Stimulated activated CD4-positive, alpha-beta T cell treated with anti-CD3 and anti-CD28 coated beads, Interleukin-2, amount 100 ng/mL, for 48 hours (primary cell): ENCODE measurements around the gene PDHA1.
A peak's percentile ranks its signal among the peaks of the same experiment; 100 is the strongest.

Experiments
- DNase-seq, 2 donors: peaks; one replicate each; pipeline ENCODE4 v3.0.0-alpha.2; 2020

Gene PDHA1

DNA sequence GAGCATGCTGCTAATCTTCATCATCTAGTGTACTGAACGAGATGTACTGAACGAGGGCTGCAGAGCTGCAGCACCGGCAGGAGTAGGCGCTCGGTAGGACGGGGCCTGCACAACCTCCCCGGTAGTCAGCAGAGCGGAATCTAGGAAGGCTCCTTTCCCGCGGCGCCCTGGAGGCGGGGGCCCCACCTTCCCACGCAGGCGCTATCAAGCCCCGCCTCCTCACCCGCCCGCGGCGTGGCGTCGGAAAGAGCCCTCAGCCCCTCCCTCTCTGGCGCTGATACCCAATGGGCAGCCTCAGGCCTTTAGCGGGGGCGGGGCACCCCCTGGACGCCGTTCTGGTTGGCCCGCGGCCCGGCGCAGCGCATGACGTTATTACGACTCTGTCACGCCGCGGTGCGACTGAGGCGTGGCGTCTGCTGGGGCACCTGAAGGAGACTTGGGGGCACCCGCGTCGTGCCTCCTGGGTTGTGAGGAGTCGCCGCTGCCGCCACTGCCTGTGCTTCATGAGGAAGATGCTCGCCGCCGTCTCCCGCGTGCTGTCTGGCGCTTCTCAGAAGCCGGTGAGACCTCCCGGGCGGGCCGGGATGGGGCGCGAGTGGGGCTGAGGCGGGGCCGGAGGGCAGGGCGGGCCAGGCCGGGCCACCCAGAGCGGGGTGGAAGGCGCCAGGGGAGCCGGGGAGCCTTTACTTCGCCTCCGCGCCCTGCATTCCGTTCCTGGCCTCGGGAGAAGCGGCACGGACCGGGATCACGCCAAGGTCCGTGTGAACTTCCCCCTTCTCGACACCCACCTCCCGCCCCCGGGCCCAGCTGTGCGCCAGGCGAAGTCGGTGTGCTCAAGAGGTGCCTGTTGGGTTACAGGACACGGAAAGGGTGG lies at the start of gene PDHA1:
TSS of gene PDHA1 (plus strand) at position 393 of the 874 bp plus-strand sequence. CDS start at position 504, 111 bp downstream.
- peak; percentile 75 to 78 for DNase-seq

DNA sequence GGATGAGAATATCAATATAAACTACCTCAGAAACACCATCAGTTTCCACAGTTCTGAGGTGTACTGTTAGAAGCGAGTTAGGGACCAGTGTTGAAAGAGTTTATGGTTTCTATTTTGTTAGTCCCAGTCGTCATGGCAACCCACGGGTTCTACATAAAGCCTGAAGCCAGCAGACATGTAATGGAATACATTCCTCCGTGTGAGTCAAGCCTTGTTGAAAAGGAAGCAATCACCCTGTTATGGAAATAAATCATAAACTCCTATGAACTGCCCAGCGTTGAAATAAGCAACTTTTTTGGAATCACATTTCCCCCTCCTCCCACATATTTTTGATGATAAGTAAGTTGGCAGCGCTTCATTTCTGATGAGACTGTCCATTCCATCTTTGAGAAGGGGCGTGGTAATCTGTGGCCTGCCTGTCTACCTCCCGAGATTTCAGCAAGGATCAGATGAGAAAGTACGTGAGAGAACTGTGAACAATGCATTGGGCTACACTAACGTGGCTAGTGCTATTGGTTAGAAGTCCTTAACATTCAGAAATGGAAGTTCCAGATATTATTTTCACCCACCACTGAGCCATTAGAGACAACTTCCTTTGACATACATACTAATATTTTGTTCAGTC lies 40.4 kb upstream of the PDHA1 start:
- no peak for DNase-seq

DNA sequence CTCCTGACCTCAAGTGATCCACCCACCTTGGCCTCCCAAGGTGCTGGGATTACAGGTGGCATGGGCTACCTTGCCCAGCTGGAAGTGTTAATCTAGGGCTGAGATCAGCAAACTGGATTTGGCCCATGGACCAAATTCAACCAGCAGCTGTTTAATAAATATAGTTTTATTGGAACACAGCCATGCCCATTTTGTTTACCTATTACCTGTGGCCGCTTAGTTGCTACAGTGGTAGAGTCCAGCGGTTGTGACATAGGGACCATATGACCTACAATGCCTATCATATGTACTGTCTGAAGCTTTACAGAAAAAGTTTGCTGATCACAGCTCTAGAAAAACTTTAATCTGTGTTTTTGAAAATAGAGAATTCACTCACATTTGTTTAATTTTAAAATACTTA lies 17.2 kb upstream of the PDHA1 start:
- no peak for DNase-seq

DNA sequence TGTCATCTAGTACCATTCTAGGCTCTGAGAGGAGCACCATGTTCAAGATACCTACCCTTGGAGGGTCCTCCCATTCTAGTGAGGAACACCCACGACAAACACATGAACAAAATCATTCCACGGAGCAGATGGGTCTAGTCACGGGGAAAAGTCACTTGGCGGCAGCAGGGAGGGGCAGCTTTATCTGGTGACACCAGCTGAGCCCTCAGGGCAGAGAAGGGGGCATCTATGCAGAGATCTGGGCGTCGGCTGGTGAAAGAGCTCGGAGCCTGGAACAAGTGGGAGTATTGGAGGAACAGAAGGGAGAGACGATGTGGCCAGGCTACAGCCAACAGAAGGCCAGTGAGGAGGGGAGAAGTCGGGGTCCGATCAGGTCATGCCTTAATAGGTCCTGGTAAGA lies 11.9 kb upstream of the PDHA1 start:
- no peak for DNase-seq

DNA sequence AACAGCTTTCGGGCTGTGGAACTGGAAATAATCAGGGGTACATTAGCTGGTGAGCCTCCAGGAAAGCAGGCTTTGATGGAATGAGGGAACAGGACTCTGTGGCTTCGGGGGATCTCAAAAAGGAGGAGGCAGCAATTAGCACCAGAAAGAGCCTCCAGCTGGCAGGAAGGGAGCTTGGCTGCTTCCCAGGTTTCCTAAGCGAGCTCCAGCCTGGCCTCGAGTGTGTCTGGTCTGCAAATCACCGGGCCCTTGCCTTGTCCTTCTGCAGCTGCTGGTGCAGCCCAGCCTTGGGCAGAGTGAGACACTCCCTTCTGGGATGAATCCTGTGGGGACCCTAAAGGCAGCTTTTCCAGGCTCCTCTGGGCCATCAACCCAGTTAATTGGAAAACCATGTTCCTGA lies 10.7 kb upstream of the PDHA1 start:
- no peak for DNase-seq

DNA sequence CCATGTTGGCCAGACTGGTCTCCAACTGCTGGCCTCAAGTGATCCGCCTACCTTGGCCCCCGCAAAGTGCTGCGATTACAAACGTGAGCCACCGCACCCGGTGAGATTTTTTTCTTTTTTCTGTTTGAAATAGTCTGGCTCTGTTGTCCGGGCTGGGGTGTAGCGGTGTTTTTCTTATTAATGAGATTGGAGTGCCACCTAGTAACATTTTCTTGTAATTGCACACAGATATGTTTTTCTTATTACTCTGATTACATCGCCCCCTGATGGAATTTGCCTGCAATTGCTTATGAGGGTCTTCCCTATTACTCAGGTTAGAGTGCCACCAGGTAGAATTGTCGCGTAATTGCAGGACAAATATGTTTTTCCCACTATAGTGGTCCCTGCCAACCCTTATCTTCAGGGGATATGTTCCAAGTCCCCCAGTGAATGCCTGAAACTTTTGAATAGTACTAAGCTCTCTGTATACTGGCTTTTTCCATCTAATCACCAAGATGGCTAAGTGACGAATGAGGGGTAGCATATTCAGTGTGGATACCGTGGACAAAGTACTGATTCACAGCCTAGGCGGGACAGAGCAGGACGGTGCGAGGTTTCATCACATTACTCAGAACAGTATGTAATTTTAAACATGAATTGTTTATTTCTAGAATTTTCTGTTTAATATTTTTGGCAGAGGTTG lies 8.6 kb upstream of the PDHA1 start:
- DNase-seq = no peak

DNA sequence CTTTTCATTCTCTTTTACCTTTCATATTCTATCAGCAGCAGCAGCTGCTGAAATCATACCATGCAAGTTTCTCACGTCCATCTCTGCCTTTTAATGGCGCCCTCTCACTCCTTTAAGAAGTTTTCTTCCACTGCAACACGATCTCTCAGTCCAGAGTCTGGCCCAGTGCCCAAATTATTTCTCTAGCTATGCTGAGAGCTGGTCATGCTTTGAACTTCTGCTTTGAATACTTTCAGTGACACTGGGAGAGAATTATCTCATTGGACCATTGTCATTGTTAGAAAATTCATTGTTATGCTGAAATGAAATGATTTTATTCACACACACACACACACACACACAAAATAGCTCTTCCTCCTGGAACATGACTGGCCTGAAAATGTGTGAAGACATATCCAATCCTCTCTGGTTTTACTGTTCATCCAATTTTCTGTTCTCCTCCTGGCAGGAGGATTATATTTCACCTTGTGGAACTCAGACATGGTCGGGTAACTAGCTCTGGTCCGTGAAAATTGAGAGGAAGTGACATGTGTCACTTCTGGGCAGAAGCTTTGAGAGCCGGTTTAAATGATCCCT lies 1.3 kb upstream of the PDHA1 start:
- DNase-seq = no peak

DNA sequence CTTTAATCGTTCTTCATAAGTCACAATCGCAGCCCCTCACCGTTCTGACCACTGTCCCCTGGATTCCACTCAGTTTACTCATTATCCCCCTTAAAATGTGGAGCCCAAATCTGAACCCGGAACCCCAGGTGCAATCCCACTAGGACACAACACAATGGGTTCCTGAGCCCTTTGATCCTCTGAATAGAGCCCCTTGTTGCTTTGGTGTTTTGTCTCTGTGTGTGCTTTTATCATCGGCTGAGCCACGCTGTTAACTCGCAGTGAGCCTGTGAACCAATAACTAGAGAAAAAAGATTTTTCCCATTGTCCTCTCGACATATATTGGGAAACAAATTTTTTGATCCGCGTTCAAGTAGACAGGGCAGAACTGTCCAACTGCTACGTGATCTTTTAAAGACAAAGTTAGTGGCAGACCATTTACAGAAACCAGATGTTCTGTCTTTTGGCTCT lies 617 bp upstream of the PDHA1 start:
- DNase-seq = no peak

DNA sequence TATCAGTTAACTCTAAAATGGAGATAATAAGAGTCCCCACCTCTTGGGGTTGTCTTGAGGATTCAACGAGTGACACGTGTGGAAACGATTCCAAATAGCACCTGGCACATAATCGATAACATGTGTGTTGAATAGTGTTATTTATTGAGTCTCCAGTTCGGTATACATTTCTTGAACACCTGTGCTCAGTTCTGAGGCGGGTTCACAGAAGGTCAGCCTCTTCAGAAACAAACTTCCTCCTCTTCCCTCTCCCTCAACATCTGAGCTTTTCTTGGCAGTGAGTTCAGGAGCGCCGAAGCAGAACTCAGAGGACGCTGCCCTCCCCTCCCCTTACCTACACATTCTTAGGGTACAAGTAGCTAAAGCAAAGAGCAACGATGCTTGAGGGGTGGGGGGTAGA lies 934 bp downstream of the PDHA1 start:
- DNase-seq = no peak

DNA sequence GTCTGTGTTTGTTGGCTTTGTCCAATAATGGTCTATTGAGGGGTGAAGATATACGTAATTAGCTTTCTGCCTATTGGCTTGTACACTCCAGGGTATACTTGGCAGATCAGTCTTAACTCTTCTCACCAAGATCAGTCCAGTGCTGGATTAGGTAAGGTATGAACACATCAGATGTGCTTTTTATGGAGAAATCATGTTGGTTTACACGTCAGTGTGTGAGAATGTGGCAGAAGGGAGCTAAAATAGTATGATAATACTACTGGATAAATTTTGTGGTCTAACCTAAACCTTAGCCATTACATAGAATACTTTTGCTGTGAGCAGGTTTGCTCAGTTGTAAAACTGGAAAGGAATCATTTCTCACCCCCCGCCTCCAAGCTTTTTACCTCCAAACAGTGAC lies 4.2 kb downstream of the PDHA1 start:
- DNase-seq = no peak

DNA sequence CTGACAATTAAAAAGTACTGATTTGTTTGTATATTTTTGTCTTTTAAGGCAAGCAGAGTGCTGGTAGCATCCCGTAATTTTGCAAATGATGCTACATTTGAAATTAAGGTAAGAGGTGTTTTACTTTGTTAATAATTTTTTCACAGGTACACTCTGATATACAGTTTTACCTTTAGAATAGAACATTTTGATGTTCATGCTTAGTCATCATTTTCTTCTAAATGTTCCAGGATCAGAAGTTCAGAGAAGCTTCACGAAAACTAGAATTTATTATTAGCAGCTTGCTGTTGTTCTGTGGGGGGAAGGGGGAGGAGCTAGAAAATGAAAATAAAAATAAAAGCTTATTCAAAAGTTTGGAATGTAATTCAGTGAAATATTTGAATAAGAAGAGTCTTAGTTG lies 5.5 kb downstream of the PDHA1 start:
- DNase-seq = no peak

DNA sequence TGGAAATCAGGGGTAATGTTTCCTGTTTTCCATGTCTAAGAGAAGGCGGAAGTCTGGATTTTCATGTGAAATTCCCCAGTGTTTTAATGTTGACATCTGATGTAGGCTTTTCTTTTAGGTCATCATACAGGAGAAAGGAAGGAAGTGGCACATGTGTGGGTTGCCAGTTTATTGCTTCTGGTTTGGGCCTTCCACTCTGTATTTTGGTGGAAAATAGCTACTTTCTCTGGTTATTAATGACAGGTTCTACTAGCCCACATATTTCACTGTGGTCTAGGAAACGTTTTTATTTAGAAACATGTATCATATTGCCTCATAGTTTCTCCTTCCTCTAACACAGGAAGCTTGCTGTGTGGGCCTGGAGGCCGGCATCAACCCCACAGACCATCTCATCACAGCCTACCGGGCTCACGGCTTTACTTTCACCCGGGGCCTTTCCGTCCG lies 7.2 kb downstream of the PDHA1 start:
- DNase-seq = no peak

DNA sequence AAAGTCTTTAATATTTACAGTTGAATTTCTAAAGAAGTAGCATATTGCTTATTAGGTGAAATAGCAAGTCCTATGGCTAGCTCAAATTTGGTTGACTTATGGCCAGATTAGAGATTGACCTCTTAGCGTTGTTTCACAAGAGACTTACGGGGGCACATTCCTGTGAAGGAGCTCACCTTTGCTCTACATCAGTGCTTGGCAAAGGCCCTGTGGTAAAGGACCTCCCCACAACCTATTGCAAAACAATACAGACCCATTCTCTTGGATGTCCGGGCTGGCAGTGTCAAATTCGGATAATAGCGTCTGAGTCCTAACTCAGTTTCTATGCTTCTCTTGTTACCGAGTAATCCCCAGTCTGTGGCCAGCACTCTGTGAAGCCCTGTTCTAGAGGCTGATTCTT lies 10.9 kb downstream of the PDHA1 start:
- DNase-seq = no peak

DNA sequence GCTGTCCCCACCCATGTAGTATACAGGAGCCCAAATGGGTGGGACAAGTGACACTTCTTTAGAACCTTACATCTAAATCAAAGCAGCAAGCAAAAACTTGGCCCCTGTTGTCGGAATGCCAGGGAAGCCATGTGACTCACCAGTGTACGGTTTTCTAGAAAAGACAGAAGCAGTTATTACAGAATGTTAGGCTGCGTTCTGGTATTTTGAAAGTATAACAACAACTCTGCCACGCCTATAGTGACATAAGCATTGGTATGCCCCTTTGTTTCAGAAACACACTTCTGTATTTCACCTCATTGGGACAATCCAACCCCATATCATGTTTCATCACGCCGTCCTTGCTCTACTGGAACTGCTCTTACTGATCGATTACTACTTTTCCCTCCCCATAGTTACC lies 14.8 kb downstream of the PDHA1 start:
- no peak for DNase-seq

DNA sequence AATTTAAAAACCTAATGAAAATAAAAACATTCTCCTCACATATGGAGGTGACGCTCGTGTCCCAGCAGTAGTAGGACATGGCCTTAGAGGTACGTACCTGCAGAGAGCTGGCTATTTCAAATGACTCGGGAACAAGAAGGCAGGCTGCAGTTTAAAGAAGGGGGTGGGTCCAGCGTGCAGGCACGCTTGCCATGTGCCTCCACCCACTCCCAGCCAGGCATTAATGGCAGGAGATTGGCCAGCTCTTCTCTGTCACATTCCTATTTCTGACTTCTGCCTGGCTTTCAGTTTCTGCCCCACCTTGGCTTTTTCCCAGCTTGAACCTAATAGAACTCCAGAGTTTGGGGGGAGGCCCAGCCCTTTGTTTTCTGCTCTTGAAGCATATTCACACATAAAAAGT lies 17.2 kb downstream of the PDHA1 start:
- DNase-seq = no peak

DNA sequence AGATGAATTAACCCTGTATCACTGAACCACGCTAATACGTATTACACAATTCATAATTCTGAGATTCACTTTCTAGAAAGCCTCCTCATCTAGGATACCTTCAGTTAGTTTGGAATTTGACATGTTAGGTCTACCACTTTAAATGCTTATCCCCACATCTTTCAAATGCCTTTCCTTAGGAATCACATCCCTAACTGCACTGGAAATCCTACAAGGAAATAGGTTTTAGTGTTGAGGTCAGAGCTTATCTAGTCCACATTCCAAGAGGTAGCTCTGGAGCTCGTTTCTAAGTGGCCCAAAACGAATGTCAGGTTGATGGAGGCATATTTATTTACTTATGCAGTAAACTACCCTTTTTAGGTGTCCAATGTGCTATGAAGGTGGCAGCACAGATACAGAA lies 18.0 kb downstream of the PDHA1 start:
- no peak for DNase-seq

DNA sequence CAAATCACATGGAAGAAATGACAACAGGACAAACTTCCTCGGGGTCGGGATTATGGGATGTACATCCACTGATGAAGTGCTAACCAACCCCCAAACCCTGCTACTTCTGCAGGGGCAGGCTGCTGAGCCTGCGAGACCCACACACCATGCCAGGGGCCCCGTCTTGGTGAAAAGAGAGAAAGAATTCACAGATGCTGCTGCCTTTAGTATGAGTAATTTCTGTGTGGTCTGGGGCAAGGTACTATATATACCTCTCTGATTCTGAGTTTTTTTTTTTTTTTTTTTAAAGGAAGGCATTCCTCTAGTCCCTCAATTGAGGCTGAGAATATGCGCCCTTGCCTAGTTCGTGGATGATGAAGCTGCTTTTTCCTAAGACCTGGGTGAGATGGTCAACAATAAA lies 24.8 kb downstream of the PDHA1 start:
- DNase-seq = no peak

DNA sequence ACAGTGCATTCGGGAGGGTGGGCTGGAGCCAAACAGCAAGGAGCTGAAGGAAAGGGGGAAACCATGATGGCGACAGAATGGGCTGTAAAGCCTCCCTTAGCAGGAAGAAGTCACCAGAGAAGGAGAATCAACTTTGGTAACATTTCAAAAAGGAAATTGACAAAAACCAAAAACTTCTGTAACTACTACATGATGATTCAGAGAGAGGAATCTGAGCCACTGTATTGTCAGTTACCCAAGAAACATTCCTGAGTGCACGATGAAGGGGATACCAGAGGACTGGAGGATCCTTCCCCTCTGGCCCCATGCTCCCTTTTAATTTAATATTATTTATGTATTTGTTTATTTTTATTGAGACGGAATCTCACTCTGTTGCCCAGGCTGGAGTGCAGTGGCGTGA lies 26.3 kb downstream of the PDHA1 start:
- DNase-seq = no peak

DNA sequence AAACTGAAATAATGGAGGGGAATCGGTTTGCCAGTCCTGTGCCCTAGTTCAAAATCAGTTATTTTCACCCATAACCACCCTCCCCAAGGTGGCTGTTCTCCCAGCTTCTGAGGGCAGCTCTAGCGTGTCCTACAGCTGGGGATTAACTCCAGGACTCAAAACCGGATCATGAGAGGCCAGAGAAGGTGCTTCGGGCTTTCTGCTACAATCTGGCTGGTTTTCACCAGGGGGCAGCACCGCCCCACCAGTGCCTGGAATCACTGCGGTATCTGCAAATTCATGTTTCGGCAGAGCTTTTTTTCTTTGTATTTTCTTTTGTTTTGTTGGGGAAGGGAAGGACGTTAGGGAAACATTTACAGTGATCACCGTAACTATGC lies 28.4 kb downstream of the PDHA1 start:
- DNase-seq = peak; percentile 52 to 57

DNA sequence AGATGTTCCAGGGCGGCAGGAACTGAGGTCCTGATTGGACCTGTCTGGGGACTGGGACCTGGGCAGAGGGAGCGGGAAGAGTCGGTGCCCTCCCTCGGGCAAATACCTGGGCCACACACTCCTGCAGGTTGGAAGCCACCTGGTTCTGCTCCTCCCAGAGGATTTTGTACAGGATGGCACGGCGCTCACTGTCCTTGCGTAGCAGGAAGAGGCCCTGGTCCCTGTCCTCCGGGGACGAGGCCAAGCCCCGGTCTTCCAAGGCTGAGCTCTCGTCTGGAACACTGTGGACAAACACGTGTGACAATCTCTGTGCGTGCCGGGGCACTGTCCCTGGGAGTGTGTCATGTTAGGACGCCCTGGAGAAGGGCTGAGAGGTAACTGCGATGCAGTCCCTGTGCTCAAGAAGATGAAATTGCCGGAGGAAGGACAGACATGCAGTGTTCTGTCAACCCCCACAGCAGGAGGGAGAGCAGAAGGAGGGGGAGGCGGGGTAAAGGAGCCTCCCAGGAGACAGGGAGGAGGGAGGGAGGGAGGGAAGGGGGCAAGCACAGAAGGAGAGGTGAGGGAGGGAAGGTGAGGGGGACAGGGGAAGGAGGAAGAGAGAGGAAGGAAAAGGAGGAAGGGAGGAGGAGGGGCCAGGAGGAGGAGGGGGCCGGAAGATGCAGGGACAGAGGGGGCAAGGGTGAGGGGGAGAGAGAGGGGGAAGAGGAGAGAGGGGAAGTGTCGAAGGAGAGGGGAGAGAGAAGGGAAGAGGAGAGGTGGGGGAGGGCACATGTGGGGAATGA lies 29.0 kb downstream of the PDHA1 start:
- DNase-seq = no peak

DNA sequence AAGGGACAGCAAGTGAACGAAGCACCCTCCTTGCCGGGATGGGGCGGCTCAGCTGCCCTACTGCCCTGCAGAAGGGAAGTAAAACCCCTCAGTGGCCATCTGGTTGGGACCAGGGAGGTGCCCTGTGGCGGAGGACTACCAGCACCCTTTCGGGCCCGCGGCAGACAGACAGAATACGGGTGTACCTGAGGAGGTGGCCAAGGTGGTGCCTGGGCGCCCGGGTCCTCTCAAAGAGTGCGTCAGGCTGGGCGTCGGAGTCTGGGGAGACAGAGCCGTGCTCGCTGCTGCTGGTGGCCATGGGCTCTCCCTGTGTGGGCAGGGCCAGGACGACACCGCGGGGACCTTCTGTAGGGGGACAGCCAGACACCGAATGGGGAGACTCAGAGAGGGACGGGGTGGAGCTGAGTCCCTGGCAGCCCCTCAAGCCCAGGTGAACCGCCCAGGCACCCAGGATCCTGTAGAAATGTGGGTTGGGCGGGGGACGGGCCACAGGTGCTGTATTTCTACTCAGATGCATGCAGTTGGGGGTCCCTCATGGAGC lies 29.7 kb downstream of the PDHA1 start:
- DNase-seq = no peak

DNA sequence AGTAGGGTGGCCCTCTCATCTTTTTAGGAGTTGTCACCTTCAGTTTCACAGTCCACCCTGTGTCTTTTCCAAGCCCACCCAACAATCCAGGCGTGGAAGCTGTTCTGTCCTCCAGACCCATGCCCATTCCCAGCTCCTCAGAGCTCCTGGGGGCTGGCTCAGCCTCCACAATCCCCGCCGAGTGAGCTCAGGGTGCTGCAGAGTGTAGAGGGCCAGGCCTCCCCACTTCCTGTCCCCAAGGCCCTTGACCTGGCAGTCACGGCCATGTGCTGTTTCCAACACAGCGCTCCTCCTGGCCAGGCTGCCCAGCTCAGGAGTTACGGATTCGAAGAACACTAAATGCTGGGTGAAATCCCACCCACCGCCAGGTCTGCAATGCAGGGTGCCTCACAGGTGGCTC lies 31.8 kb downstream of the PDHA1 start:
- no peak for DNase-seq
